ENCODE results near the gene NAA40.
"Not testable (repeated sequence)": the region's sequence is repeated elsewhere in the genome, so short reads cannot be mapped to it uniquely, and the experiment has no call there.

The NAA40 gene

GRCh38 chr11:63939397-63939891 lies 642 bp downstream of the NAA40 start:
- no peak for DNase-seq (ENCODE audit: low spot score)

DNA sequence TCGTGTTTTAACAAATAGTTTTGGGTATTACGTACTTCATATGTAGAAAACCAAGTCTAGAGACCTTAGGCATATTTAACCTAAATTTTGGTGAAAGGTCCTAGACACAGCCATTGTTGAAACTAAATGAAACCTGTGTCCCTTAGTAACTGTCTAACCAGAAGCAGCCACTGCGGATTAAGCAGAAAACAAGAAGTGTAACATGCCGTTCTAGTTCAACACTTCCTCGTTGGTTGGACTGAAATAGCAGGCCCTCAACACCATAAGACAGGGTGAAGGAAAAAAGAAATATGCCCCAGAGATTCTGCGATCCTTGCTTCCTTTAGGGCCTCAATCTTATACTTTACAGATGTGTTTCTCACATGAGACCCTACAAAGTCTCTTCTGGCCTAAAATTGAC lies 2.0 kb downstream of the NAA40 start:
- no peak for DNase-seq (ENCODE audit: low spot score)

DNA sequence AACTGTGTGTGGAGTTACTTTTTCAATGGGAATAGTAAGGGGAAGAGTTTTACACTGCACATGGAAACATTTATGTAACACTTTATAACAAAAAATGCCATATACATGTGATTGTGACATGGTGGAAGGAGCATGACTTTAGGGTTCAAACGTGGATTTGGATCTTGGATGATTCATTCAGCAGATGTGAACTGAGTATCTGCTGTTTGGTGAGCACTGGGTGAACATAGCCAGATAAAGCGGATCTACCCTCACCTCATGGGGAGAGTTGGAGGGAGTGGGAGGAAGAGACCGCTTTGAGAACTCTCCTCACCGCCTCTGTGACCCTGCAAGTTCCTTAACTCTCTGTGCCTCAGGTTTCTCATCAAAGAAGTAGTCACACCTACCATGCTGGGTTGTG lies 3.1 kb downstream of the NAA40 start:
- DNase-seq (ENCODE audit: low spot score), result no peak

- no peak for DNase-seq (ENCODE audit: low spot score)
These were observed 4.0 kb downstream of the NAA40 start for GRCh38 chr11:63942803-63943202.

DNA sequence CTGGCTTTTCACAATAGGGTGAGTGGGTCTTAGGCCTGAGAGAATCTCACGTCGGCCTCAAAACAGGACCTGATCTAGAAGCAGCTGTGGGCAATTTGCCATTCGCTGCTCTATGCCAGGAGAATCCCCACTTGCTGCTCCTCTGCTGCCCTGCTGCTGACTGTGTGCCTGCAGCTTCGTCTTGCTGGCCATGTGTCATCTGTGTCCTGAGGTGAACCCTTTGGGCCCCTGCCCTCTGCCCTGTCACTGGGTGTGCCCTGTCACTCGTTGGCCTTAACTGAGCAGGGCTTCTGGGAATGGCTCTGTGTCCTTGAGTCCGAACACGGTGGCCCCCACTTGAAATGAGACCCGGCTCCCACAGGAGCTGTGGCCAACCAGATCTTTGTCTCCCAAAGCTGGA lies 6.2 kb downstream of the NAA40 start:
- no peak for DNase-seq (ENCODE audit: low spot score)

GRCh38 chr11:63945477-63946163 lies 6.8 kb downstream of the NAA40 start:
- peak; percentile 65 for DNase-seq (ENCODE audit: low spot score)

- DNase-seq (ENCODE audit: low spot score), result peak; percentile 39
These were observed 13.2 kb downstream of the NAA40 start for GRCh38 chr11:63951779-63952536.

DNA sequence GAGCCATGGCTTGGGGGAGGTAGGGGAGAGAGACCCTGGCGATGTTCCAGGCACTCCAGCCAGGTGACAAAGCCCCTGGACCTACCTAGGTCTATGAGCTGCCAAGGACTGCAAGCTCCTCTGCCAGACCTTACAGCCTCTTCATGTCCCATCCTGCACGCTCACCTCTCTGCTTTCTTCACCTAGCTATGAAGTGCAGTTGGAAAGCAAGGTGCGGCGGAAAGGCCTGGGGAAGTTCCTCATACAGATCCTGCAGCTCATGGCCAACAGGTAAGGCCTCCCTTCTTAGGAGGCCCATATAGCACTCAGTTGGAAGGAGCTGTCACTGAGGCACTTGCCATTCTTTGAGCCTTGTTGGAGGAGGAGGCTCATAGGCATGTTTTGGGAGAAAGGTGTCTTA lies 13.8 kb downstream of the NAA40 start:
- no peak for DNase-seq (ENCODE audit: low spot score)

GRCh38 chr11:63958008-63958407 lies 19.2 kb downstream of the NAA40 start:
- DNase-seq (ENCODE audit: low spot score), result no peak

- DNase-seq (ENCODE audit: low spot score), result peak; percentile 22
These were observed 23.0 kb downstream of the NAA40 start for GRCh38 chr11:63961608-63962412.

DNA sequence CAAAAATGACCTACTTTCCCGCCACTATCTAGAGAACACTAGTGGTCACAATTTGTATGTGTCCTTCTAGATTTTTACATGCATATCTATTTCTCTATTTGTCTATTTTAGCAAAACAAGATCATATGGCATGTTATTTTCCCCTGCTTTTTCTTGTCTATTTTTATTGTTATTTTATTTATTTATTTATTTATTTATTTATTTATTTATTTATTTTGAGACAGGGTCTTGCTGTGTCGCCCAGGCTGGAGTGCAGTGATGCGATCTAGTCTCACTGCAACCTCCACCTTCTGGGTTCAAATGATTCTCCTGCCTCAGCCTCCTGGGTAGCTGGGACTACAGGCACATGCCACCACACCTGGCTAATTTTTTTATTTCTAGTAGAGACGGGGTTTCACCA lies 25.1 kb downstream of the NAA40 start:
- not testable (repeated sequence) for DNase-seq (ENCODE audit: low spot score)

DNA sequence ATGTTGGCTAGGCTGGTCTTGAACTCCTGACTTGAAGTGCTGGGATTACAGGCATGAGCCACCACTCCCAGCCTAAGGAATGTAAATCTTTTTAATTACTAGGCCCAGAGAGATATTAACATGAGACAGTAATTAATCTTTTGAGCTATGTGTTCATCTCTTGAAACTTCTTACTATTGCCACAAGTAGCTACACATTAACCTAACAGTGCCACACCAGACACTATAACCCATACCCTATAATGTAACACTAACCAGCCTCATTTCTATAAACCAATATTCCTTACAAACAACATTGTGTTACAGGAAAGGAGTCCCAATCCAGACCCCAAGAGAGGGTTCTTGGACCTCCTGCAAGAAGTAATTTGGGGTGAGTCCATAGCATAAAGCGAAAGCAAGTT lies 27.6 kb downstream of the NAA40 start:
- no peak for DNase-seq (ENCODE audit: low spot score)

GRCh38 chr11:63969461-63969860 lies 30.7 kb downstream of the NAA40 start:
- no peak for DNase-seq (ENCODE audit: low spot score)

DNA sequence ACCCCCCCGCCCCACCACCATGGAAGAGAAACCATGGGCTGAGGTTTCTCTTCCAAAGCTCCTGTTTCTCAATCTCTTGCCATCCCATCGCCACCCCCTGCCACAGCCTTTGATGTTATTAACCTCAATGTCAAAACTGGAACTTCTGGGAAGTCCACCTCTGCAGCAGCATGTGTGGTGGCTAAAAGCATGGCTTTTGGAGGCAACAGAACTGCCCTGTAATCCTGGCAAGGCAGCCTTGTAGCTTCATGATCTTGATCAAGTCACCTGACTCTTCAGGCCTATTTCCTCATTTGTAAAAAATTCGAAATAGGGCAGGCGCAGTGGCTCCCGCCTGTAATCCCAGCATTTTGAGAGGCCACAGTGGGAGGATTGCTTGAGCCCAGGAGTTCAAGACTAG lies 32.1 kb downstream of the NAA40 start:
- DNase-seq (ENCODE audit: low spot score), result no peak

DNA sequence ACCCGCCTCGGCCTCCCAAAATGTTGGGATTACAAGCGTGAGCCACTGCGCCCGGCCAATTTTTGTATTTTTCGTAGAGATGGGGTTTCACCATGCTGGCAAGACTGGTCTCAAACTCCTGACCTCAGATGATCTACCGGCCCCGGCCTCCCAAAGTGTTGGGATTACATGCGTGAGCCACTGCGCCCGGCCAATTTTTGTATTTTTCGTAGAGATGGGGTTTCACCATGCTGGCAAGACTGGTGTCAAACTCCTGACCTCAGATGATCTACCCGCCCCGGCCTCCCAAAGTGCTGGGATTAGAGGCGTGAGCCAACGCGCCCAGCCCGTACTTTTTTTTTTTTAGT lies 35.1 kb downstream of the NAA40 start:
- DNase-seq (ENCODE audit: low spot score), result not testable (repeated sequence)

- peak; percentile 98 for DNase-seq (ENCODE audit: low spot score)
These were observed 35.7 kb downstream of the NAA40 start, which contains the start of gene COX8A for GRCh38 chr11:63974259-63975143. TSS of gene COX8A (plus strand) at chr11:63974620. CDS start at chr11:63974681, 61 bp downstream.

DNA sequence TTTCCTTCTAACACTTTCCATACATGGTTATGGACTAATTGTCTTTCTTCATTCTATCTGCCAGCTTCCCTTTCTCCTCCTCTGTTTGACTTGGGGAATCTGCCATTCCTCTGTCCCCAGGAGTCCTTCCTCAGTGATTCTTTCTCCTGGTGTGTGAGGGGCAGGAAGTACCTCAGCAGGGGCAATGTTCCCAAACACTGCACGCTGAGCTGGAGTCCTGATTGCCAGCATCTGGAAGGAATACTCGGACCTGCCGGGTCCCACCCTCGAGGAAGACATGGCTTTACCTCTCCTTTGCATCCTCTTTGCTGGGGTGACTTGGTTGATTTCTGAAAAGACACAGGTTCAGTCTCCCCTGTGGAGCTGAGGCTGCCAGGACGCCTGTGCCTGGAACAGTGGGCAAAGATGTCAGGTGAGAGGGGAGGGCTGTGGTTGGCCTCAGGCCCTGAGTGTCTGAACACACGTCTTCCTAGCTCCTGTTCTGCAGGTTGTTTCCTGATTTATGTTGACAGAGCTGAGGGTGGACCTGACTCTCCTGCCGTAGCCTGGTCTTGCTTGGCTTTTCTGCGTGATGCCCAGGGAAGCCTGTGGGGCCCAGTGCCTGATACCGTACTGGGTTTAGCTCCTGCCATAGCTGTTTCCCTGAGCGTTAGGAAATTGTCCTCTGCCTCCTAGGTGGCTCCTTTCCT lies 39.9 kb downstream of the NAA40 start:
- no peak for DNase-seq (ENCODE audit: low spot score)

DNA sequence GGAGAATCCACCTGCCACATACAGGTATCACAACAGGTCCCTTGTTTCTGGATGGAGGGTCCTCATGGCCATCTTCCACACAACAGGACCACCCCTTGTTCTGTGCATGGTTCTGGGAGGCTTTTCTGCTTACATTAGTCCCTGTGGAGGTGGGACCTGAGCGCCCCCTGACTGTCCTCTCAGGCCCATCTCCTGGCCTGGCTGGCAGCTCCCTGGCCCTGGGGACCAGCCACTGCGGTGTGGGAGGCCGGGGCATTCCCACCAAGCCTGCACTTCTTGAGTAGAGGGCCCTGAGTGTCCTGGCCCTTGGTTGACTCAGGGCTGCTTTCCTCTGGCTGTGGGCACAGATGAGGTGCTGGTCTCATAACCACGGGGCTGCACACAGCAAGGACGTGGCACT lies 40.6 kb downstream of the NAA40 start:
- no peak for DNase-seq (ENCODE audit: low spot score)

DNA sequence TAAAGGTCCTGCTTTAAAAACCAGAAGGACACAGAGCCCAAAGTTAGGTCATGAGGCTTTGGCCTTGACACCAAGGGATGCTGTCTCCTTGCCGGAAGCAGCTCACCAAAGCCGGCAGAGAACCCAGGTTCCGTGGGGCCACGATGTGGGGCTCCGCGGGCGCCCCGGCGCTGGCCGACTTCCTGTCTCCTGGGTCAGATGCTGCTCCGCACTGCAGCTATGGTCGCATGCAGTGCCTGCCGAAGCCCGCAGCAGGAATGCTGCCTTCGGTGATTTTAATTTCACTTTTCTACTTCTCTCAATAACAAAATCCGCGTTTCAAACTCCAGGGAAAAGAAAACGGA lies 47.0 kb downstream of the NAA40 start:
- peak; percentile 69 for DNase-seq (ENCODE audit: low spot score)

DNA sequence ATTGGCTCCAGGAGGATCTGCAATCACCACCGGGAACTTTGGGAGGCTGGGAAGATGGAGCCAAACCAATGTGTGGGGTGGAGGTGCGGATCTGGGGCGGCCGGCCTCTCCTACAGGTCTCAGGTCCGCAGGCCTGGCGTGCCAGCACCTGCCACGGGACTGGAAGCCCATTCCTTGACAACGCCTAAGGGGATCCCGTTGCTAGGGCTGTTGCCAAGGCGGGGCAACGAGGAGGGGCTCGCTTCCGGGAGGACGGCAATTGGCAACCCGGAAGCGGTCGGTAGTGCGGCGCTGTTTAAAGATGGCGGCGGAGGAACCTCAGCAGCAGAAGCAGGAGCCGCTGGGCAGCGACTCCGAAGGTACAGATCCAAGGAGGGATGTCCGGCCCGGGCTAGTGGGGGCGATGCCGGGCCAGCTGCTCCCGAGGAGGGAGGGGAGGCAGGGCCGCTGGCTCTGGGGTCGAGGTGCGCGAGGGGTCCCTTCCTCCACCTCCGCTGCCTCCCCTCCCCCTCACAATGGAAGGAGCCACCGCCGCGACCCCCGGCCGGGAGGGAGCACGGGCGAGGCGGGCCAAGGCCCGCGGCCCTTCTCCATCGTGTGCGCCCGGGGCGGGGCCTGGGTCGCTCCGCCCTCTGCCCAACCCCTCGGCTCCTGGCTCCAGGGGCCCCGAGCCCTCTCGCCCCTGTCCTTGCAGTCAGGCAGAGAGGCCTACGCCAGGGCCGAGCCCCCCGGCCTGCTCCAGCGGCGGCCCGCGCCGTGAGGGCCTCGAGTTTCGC lies 47.5 kb downstream of the NAA40 start, which contains the start of gene OTUB1:
Gene OTUB1 (plus strand): TSS at position 283 of the 776 bp plus-strand sequence. CDS start 19 bp downstream, at position 302.
- DNase-seq (ENCODE audit: low spot score), result peak; percentile 85

All from CD4-positive, alpha-beta T cell treated with Interleukin-2 at 100 ng/mL for 4 hours (primary cell).